Measurements from ENCODE around the gene SNED1. TPM values are rescaled to one million over a fixed set of nuclear protein-coding genes. Genes with fewer than 3 reads are reported as not detected.

Gene SNED1
- polyA plus RNA-seq, 3 donors from 2014 or later = 0.24 to 0.56 TPM; not detected in 1

- Mint-ChIP-seq H3K27me3 (ENCODE audit: low read depth in 3 of 3) (peaks cover 2 to 7% (median 5%) of the 10 kb centered on the region in 3 donors), H3K4me3 (no peak overlapping the region), H3K9me3 (peaks cover 4 to 28% (median 19%) of the 10 kb centered on the region in 6 donors), H3K4me1 (peaks cover 0 to 2% of the 10 kb centered on the region in 2 donors), H3K36me3 (peaks cover 0 to 5% (median 3%) of the 10 kb centered on the region in 3 donors), H3K27ac (no peak overlapping the region)
- DNase-seq = no peak
Measured at GRCh38 chr2:241006412-241006811, 8.0 kb downstream of the SNED1 start.

GRCh38 chr2:241007111-241007510 lies 8.7 kb downstream of the SNED1 start:
- peaks cover 2 to 7% (median 5%) of the 10 kb centered on the region in 3 donors for H3K27me3 Mint-ChIP-seq (ENCODE audit: low read depth in 3 of 3)
- no peak overlapping the region for H3K27ac Mint-ChIP-seq
- peaks cover 4 to 28% (median 19%) of the 10 kb centered on the region in 6 donors for H3K9me3 Mint-ChIP-seq
- H3K4me1 Mint-ChIP-seq = peaks cover 0 to 2% of the 10 kb centered on the region in 2 donors
- peaks cover 0 to 5% (median 3%) of the 10 kb centered on the region in 3 donors for H3K36me3 Mint-ChIP-seq
- no peak overlapping the region for H3K4me3 Mint-ChIP-seq
- no peak for DNase-seq

GRCh38 chr2:241007880-241008710 lies 9.7 kb downstream of the SNED1 start:
- H3K4me3 Mint-ChIP-seq = no peak overlapping the region
- H3K4me1 Mint-ChIP-seq = peaks cover 0 to 2% of the 10 kb centered on the region in 2 donors
- peaks cover 2 to 10% (median 5%) of the 10 kb centered on the region in 3 donors for H3K27me3 Mint-ChIP-seq (ENCODE audit: low read depth in 3 of 3)
- H3K9me3 Mint-ChIP-seq = peaks cover 4 to 28% (median 19%) of the 10 kb centered on the region in 6 donors
- H3K27ac Mint-ChIP-seq = no peak overlapping the region
- DNase-seq = no peak
- H3K36me3 Mint-ChIP-seq = peaks cover 0 to 5% (median 3%) of the 10 kb centered on the region in 3 donors

GRCh38 chr2:241008711-241009121 lies 10.3 kb downstream of the SNED1 start:
- Mint-ChIP-seq H3K36me3 (peaks cover 0 to 5% (median 1%) of the 10 kb centered on the region in 3 donors), H3K27ac (no peak overlapping the region), H3K4me3 (peak overlapping the region in 1 of 5 donors; percentile 35), H3K4me1 (peaks cover 0 to 2% of the 10 kb centered on the region in 2 donors), H3K9me3 (peaks cover 4 to 24% (median 19%) of the 10 kb centered on the region in 6 donors), H3K27me3 (ENCODE audit: low read depth in 3 of 3) (peaks cover 2 to 12% (median 5%) of the 10 kb centered on the region in 3 donors)
- no peak for DNase-seq

- no peak overlapping the region for H3K27ac Mint-ChIP-seq
- H3K27me3 Mint-ChIP-seq (ENCODE audit: low read depth in 3 of 3) = peaks cover 2 to 8% (median 5%) of the 10 kb centered on the region in 3 donors
- no peak for DNase-seq
- peaks cover 0 to 2% of the 10 kb centered on the region in 2 donors for H3K4me1 Mint-ChIP-seq
- peaks cover 0 to 5% (median 0%) of the 10 kb centered on the region in 3 donors for H3K36me3 Mint-ChIP-seq
- H3K4me3 Mint-ChIP-seq = peak overlapping the region in 1 of 5 donors; percentile 35
- peaks cover 4 to 19% (median 16%) of the 10 kb centered on the region in 6 donors for H3K9me3 Mint-ChIP-seq
Measured at GRCh38 chr2:241009191-241009590, 10.8 kb downstream of the SNED1 start.

- Mint-ChIP-seq H3K9me3 (peaks cover 4 to 13% (median 10%) of the 10 kb centered on the region in 6 donors), H3K27me3 (ENCODE audit: low read depth in 3 of 3) (peaks cover 2 to 7% (median 5%) of the 10 kb centered on the region in 3 donors), H3K27ac (peak overlapping the region in 1 of 6 donors; percentile 46), H3K4me3 (peak overlapping the region in 4 of 5 donors; percentile 14 to 49 (median 42)), H3K36me3 (peaks cover 0 to 5% (median 0%) of the 10 kb centered on the region in 3 donors), H3K4me1 (peaks cover 0 to 2% of the 10 kb centered on the region in 2 donors)
- DNase-seq = peak in 1 of 3 donors; percentile 9
Measured at GRCh38 chr2:241009601-241010530, 11.4 kb downstream of the SNED1 start.

- Mint-ChIP-seq H3K9me3 (peaks cover 0 to 6% (median 4%) of the 10 kb centered on the region in 6 donors), H3K27ac (no peak overlapping the region), H3K4me1 (peaks cover 0 to 2% of the 10 kb centered on the region in 2 donors), H3K4me3 (no peak overlapping the region), H3K36me3 (peaks cover 0 to under 1% (median 0%) of the 10 kb centered on the region in 3 donors), H3K27me3 (ENCODE audit: low read depth in 3 of 3) (peaks cover 2 to 7% (median 5%) of the 10 kb centered on the region in 3 donors)
- no peak for DNase-seq
Measured at GRCh38 chr2:241010531-241011295, 12.3 kb downstream of the SNED1 start.

GRCh38 chr2:241011296-241011600 lies 12.8 kb downstream of the SNED1 start:
- DNase-seq = no peak
- Mint-ChIP-seq H3K4me1 (peaks cover 0 to 2% of the 10 kb centered on the region in 2 donors), H3K4me3 (no peak overlapping the region)

GRCh38 chr2:241011751-241012510 lies 13.5 kb downstream of the SNED1 start:
- no peak overlapping the region for H3K4me3 Mint-ChIP-seq
- no peaks in the 10 kb centered on the region for H3K9me3 Mint-ChIP-seq
- H3K27ac Mint-ChIP-seq = no peak overlapping the region

More at GRCh38 chr2:241011296-241011600, 12.8 kb downstream of the SNED1 start:
- no peaks in the 10 kb centered on the region for H3K36me3 Mint-ChIP-seq
- H3K9me3 Mint-ChIP-seq = peaks cover 0 to under 1% (median 0%) of the 10 kb centered on the region in 6 donors
- no peak overlapping the region for H3K27ac Mint-ChIP-seq
- H3K27me3 Mint-ChIP-seq (ENCODE audit: low read depth in 3 of 3) = peaks cover 2 to 7% (median 3%) of the 10 kb centered on the region in 3 donors

GRCh38 chr2:241014224-241014623 lies 15.8 kb downstream of the SNED1 start:
- H3K4me1 Mint-ChIP-seq = peaks cover 0 to under 1% of the 10 kb centered on the region in 2 donors
- H3K4me3 Mint-ChIP-seq = no peak overlapping the region
- DNase-seq = no peak
- H3K27me3 Mint-ChIP-seq (ENCODE audit: low read depth in 3 of 3) = peaks cover 0 to 4% (median 3%) of the 10 kb centered on the region in 3 donors
- H3K36me3 Mint-ChIP-seq = no peaks in the 10 kb centered on the region
- no peak overlapping the region for H3K27ac Mint-ChIP-seq
- H3K9me3 Mint-ChIP-seq = no peaks in the 10 kb centered on the region

More at GRCh38 chr2:241011751-241012510, 13.5 kb downstream of the SNED1 start:
- Mint-ChIP-seq H3K27me3 (ENCODE audit: low read depth in 3 of 3) (peaks cover 2 to 7% (median 3%) of the 10 kb centered on the region in 3 donors), H3K36me3 (no peaks in the 10 kb centered on the region), H3K4me1 (peaks cover 0 to 2% of the 10 kb centered on the region in 2 donors)
- DNase-seq = no peak

GRCh38 chr2:241014764-241015163 lies 16.3 kb downstream of the SNED1 start:
- Mint-ChIP-seq H3K27ac (no peak overlapping the region), H3K27me3 (ENCODE audit: low read depth in 3 of 3) (peaks cover 0 to 4% (median 3%) of the 10 kb centered on the region in 3 donors), H3K9me3 (no peaks in the 10 kb centered on the region), H3K4me1 (no peaks in the 10 kb centered on the region), H3K36me3 (no peaks in the 10 kb centered on the region), H3K4me3 (no peak overlapping the region)
- no peak for DNase-seq

- no peaks in the 10 kb centered on the region for H3K4me1 Mint-ChIP-seq
- no peaks in the 10 kb centered on the region for H3K9me3 Mint-ChIP-seq
- H3K27ac Mint-ChIP-seq = no peak overlapping the region
- peaks cover 0 to 4% (median 0%) of the 10 kb centered on the region in 3 donors for H3K27me3 Mint-ChIP-seq (ENCODE audit: low read depth in 3 of 3)
- no peak overlapping the region for H3K4me3 Mint-ChIP-seq
- no peaks in the 10 kb centered on the region for H3K36me3 Mint-ChIP-seq
- no peak for DNase-seq
Measured at GRCh38 chr2:241015439-241015838, 17.0 kb downstream of the SNED1 start.

All from immature natural killer cell (primary cell).